Colonic mucosa (tissue), 4 donors: ENCODE measurements around the gene HSD17B8. TPM values are rescaled to one million over a fixed set of nuclear protein-coding genes. Genes with fewer than 3 reads are reported as not detected.

Experiments
- DNase-seq: peaks from one replicate; pipeline ENCODE4 v3.0.0-alpha.2; 2020
- H3K27ac ChIP-seq: fragments of 200-600 bp; one replicate; pipeline ENCODE4 v1.8.0; 2021
- H3K27me3 ChIP-seq: fragments of 200-600 bp; one replicate; pipeline ENCODE4 v1.8.0; 2021
- H3K36me3 ChIP-seq: fragments of 200-600 bp; one replicate; pipeline ENCODE4 v1.8.0; 2021
- H3K4me1 ChIP-seq: fragments of 200-600 bp; one replicate; pipeline ENCODE4 v1.8.0; 2021; ENCODE audit warnings: mild to moderate bottlenecking
- H3K4me3 ChIP-seq: fragments of 200-600 bp; one replicate; pipeline ENCODE4 v1.8.0; 2021
- H3K9ac ChIP-seq, 2 donors: one replicate each; pipeline ENCODE4 v1.7.0; 2013; ENCODE audit warnings: control low read depth in 2 of 2, low read depth in 2 of 2, low read length in 2 of 2
- H3K9me3 ChIP-seq: fragments of 200-600 bp; one replicate; pipeline ENCODE4 v1.8.0; 2021
- CTCF ChIP-seq: fragments of 200-600 bp; IDR thresholded peaks from one replicate; pipeline ENCODE4 v1.8.0; 2022; ENCODE audit warnings: antibody characterized with exemption, mild to moderate bottlenecking
- intact Hi-C: fragments of 100-400 bp; cut with DNase I; formaldehyde crosslinking; loops from one replicate; pipeline ENCODE4 v1.14.1; 2022
- total RNA-seq, 2 donors: library from RNA; stranded (reverse); fragmentation: NEBNext Ultra II Directional in 1 of 2; extraction: Animal tissue kit (Norgen Biotek cat#: 25700) in 1 of 2; gene quantifications; one replicate each; pipeline ENCODE4 v1.2.1, GENCODE V29; 2021
- donor health status: healthy.
- donor health status: DM: no; HTN: no; CAD: no.
- donor health status: DM: no; HTN: no; CAD: no.

HSD17B8 gene
- total RNA-seq, 2 donors from 2014 or later = 13.0 to 23.7 TPM

GRCh38 chr6:33161354-33162331 lies 42.8 kb upstream of the HSD17B8 start:
- peak overlapping the region; percentile 49 to 64 for H3K9ac ChIP-seq
- TF ChIP-seq CTCF = peak; percentile 91
- H3K4me3 ChIP-seq = peak overlapping the region; percentile 44
- no peaks in the 10 kb centered on the region for H3K27me3 ChIP-seq
- no peaks in the 10 kb centered on the region for H3K9me3 ChIP-seq
- peak overlapping the region; percentile 19 for H3K27ac ChIP-seq
- intact Hi-C loops = loop anchor here (5.0 kb wide), 1 partner anchor 86 kb away; no protein-coding TSS in a partner anchor
- DNase-seq = peak; percentile 85
- H3K36me3 ChIP-seq = no peaks in the 10 kb centered on the region
- no peaks in the 10 kb centered on the region for H3K4me1 ChIP-seq

DNA sequence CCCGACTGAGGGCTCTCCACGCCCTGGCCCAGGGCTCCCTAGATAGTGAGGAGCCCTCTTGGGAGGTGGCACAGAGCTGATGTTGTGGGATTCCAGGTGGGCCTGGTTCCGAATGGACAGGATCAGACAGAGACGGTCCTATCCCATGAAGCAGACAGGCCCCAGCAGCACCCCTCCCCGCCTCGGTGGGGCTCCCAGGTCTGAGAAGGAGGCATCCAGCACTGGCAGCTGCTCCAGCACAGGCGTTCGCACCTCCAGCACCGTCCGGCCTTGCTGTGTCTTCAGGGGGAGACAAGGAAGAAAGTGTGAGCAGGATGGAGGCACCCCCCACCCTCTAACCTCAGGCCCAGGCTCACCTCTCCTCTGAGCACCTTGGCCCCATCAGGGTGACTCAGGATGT lies 40.9 kb upstream of the HSD17B8 start:
- H3K9ac ChIP-seq = no peak overlapping the region
- intact Hi-C loops = loop anchor here (5.0 kb wide), 1 partner anchor 84 kb away; no protein-coding TSS in a partner anchor

GRCh38 chr6:33164176-33164575 lies 40.3 kb upstream of the HSD17B8 start:
- Histone ChIP-seq H3K4me3 (no peak overlapping the region), H3K36me3 (no peaks in the 10 kb centered on the region), H3K9me3 (no peaks in the 10 kb centered on the region), H3K4me1 (no peaks in the 10 kb centered on the region), H3K27me3 (no peaks in the 10 kb centered on the region), H3K27ac (no peak overlapping the region), H3K9ac (no peak overlapping the region)
- no peak for TF ChIP-seq CTCF
- intact Hi-C loops = loop anchor here (5.0 kb wide), 1 partner anchor 83 kb away; no protein-coding TSS in a partner anchor
- no peak for DNase-seq

More for the DNA sequence above, 40.9 kb upstream of the HSD17B8 start:
- H3K4me3 ChIP-seq = no peak overlapping the region
- no peaks in the 10 kb centered on the region for H3K27me3 ChIP-seq
- TF ChIP-seq CTCF = no peak
- H3K27ac ChIP-seq = no peak overlapping the region
- H3K9me3 ChIP-seq = no peaks in the 10 kb centered on the region
- DNase-seq = no peak
- no peaks in the 10 kb centered on the region for H3K4me1 ChIP-seq
- no peaks in the 10 kb centered on the region for H3K36me3 ChIP-seq

DNA sequence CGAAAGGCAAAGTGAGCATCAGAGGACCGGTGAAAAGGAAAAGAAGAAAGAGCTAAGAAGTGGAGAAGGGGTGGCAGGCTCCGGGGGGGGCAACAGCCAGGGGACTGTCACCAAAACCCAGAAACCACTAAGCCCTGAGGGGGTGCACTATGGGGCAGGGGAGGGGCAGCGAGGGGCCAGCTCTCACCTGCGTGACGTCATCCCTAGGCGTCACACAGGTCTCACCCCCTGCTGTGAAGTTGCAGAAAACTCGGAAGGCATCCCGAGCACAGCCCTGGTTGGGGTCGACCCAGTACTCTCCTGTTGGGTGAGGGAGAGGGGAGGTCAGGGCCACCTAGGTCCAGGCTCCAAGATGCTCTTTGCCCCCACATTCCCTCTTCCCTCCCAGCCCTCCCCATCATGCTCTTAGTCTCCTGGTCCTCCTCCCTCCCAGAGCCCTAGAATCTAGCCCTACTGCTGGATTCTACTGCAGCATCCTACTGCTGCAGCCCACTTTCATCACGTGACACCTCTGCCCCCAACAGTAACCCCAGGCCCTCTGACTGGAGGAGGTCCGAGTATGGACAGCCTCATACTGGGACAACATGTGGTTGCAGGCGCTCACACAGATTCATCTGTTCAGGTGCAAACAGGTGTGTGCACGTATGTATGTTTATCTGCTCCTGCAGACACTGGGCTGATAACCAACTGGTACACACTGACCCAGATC lies 39.6 kb upstream of the HSD17B8 start:
- Histone ChIP-seq H3K27ac (no peak overlapping the region), H3K36me3 (no peaks in the 10 kb centered on the region), H3K9me3 (no peaks in the 10 kb centered on the region), H3K9ac (no peak overlapping the region), H3K27me3 (no peaks in the 10 kb centered on the region), H3K4me1 (no peaks in the 10 kb centered on the region), H3K4me3 (no peak overlapping the region)
- DNase-seq = no peak
- TF ChIP-seq CTCF = no peak
- intact Hi-C loops = loop anchor here (5.0 kb wide), 1 partner anchor 82 kb away; no protein-coding TSS in a partner anchor

DNA sequence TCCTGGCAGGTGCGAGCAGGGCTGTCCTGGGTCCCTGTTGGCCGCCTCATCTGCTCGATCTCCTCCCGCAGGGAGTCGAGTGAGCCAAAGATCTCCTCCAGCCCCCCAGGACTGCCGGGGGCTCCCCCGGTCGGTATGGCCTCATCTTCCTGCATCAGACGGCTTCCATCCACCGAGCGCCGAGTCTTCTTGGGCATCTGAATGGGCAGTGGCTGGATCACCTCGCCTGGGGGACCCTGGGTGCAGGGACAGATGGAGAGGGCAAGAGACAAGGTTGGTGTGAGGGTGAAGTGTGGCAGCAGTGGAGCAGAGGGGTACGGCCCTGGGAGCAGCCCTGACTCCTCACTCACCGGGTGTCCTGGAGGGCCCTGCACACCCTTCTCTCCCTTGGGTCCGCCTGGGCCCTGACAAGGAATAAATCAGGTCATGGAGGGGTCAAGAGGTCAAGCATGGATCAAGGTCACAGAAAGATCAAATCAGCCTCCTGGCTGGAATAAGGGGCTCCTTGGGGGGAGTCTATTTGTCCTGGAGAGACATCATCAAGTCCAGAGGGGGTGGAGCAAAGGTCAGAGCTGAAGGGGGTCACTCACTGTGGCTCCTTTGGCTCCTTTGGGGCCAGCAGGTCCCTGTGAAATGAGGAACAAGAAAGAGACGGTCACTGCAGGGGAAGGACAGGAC lies 38.7 kb upstream of the HSD17B8 start:
- intact Hi-C loops = no loop called here
- no peak for DNase-seq
- no peaks in the 10 kb centered on the region for H3K9me3 ChIP-seq
- H3K27me3 ChIP-seq = no peaks in the 10 kb centered on the region
- no peak overlapping the region for H3K27ac ChIP-seq
- no peaks in the 10 kb centered on the region for H3K36me3 ChIP-seq
- no peaks in the 10 kb centered on the region for H3K4me1 ChIP-seq
- H3K4me3 ChIP-seq = no peak overlapping the region
- TF ChIP-seq CTCF = no peak
- no peak overlapping the region for H3K9ac ChIP-seq
